ENCODE data around the gene MOV10L1. TPM values are rescaled to one million over a fixed set of nuclear protein-coding genes. Genes with fewer than 3 reads are reported as not detected.

Gene MOV10L1
- not detected in 2 replicates for total RNA-seq (2014; rRNA removed; shearing (Covaris generic); ENCODE audit: low replicate concordance)

DNA sequence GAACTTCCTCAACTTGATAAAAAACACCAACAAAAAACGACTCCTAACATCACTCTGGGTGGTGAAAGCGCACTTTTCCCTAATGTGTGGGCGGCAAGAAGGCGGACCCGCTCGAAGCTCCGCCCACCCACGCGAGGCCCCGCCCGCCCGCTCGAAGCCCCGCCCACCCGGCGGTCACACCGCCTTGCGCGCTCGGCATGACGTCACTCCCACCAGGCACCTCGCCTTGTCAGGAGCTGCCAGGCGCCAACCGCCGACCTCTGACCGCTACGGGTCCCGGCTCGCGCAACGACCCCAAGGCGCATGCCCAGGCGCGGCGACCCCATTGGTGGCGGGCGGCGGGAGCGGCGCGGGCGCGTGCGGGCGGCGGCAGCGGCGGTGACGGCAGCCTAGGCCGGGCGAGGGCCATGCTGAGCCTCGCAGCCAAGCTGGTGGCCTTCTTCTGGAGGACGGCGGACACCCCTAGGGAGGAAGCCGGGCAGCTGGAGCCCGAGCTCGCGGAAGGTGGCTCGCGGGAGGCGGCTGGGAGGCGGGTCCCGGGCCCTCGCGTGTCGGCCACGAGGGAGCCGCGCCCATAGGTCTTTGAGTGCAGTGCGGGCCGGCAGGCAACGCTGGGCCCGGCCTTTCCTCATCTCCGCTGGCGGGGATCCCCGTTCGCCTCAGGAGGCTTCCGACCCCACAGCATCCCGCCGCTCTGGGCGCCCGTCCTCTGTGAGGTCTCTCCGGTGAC is at the start of gene MOV10L1:
MOV10L1 (plus strand) TSS at position 325 of the 730 bp plus-strand sequence; CDS start at position 408, 83 bp downstream.
- DNase-seq: no peak
- Histone ChIP-seq H3K4me3 (no peak within 1 kb of the TSS), H3K36me3 (no peaks in the 10 kb centered on the region), H3K27me3 (no peaks in the 10 kb centered on the region), H3K9me3 (no peaks in the 10 kb centered on the region)

DNA sequence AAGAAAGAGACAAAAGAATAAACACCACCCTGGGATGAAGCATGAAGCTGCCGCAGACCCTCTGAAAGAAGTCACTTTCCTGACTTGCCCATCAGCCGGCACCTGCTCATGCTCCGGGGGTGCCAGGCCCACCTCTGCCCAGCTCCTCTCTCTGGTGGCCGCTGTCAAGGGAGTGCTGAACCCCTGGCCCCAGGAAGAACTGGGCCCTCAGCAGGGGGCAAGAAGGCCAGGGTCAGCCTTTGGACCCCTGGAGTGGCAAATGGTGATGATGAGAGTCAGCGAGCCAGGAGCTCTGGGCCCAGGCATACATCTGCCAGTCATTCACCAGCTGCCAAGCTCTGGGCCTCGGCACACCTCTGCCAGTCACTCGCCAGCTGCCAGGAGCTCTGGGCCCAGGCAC is 49.1 kb upstream of the MOV10L1 start:
- H3K9me3 ChIP-seq: no peaks in the 10 kb centered on the region; the same call in 1 of the 2 replicates
- H3K36me3 ChIP-seq: no peaks in the 10 kb centered on the region
- no peak overlapping the region for H3K4me3 ChIP-seq
- no peak for DNase-seq
- H3K27me3 ChIP-seq: no peaks in the 10 kb centered on the region

DNA sequence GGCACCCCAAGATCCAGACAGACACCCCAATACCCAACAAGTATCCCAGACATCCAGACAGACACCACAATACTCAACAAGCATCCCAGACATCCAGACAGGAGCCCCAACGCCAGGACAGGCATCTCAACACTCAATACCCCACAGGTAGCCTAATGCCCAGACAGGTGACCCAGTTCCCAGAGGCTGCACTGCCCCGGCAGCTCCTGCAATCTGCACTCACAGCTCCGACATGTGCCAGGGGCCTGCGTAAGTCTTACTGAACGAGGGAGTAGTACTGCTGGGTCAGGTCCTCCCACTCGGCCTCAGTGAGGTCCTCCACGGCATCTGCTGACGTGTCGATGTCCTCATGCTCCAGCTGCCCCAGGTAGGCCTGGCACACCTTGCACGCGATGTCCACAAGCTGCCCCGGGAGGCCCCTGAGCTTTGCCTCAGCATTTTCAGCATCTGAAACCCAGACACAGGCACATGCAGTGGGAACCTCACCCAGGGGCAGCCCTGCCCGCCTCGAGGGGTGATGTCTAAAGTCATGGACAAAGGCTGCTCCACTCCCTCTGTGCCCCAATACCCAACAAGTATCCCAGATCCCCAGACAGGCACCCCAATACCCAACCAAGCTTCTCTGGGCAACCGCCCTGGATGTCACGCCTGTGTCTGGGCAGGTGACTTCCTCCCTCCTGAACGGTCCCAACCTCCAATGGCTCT is 48.3 kb upstream of the MOV10L1 start:
- no peak overlapping the region for H3K4me3 ChIP-seq
- no peaks in the 10 kb centered on the region for H3K36me3 ChIP-seq
- H3K9me3 ChIP-seq: no peaks in the 10 kb centered on the region; the same call in 1 of the 2 replicates
- no peaks in the 10 kb centered on the region for H3K27me3 ChIP-seq
- no peak for DNase-seq

DNA sequence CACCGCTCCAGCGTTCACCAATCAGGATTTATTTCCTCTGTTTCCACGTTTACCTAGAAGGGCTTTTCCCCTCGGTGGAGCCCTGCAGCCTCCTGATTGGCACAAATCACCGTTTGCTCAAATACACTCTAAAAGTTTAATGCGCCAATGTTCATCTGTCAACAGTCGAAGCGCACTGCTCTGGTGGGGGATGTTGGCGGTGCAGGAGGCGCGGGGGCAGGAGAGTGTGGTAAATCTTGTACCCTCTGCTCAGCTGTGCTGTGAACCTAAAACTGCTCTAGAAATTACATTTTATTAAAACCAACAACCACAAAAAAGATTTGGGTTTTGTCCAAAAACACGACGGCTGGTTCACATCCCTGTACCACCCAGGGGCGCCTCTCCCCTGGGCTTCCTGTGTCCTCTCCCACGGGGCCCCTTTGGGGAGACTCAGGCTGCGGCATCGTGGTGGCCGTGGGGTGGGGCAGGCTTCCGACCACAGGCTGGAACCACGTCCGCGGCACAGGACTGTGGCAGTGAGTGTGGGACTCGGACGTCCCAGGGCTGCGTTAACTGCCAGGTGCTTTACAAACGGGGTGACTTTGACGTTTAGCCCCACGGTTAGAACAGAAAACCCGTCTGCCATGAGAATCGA is 45.2 kb upstream of the MOV10L1 start:
- no peaks in the 10 kb centered on the region for H3K36me3 ChIP-seq
- H3K9me3 ChIP-seq: no peaks in the 10 kb centered on the region; the same call in 1 of the 2 replicates
- no peak for DNase-seq

DNA sequence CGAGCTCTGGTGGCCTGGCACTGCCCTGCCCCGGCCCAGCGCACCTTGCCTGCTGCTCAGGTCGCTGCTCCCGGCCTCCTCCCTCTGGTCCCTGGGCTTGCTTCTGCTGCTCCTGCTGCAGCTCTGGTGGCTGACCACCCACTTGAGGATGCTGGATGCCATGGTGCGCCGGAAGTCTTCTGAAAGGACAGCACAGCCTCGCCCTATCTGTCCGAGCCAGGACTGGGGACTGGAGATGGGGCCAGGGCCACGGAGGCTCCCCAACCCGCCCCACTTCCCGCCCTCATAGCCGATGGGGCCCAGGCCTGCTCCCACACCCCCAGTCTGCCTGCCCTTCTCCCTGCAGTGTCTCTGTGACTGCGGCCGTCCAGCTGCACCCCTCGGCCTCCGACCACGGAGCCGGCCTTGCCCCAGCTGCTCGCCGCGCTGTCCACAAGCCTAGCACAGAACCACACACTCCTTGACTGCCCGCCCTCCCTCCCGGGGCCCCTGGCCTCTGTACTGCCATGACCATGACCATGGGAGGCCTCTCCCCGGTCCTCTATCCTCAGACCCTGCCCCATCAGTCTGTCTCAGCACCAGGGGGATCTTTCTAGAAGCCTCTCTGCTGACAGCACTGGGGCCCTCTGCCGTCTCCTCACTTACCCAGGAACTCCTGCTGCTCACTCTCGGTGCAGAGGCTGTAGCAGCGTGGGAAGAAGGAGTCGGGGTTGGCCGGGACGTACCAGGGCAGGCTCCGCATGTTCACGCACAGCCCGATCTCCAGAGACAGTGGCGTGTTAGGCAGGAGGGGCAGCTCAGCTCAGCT is 44.4 kb upstream of the MOV10L1 start:
- no peak overlapping the region for H3K4me3 ChIP-seq
- no peaks in the 10 kb centered on the region for H3K36me3 ChIP-seq
- no peaks in the 10 kb centered on the region; the same call in 1 of the 2 replicates for H3K9me3 ChIP-seq
- DNase-seq: no peak
- H3K27me3 ChIP-seq: no peaks in the 10 kb centered on the region

More for the DNA sequence above, 45.2 kb upstream of the MOV10L1 start:
- Histone ChIP-seq H3K4me3 (no peak overlapping the region), H3K27me3 (no peaks in the 10 kb centered on the region)

DNA sequence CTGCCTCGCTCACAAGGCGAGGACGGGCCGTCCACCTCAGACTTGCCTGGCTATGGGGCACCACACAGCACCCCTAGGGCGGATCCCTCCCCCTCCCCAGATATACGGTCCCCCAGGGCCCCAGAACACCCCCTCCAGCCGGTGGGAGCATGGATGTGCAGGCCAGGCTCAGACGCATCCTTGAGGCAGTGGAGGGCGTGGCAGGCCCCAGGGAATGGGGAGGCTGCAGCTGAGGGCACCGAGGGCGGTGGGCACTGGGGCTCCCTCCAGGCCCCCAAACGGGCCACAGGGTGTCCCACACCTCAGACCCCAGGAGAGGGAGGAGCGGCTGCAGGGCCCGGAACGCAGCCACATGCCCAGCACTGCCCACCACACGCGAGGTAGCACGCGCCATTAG is 43.8 kb upstream of the MOV10L1 start:
- Histone ChIP-seq H3K9me3 (no peaks in the 10 kb centered on the region; the same call in 1 of the 2 replicates), H3K36me3 (no peaks in the 10 kb centered on the region), H3K4me3 (no peak overlapping the region), H3K27me3 (no peaks in the 10 kb centered on the region)
- DNase-seq: no peak

DNA sequence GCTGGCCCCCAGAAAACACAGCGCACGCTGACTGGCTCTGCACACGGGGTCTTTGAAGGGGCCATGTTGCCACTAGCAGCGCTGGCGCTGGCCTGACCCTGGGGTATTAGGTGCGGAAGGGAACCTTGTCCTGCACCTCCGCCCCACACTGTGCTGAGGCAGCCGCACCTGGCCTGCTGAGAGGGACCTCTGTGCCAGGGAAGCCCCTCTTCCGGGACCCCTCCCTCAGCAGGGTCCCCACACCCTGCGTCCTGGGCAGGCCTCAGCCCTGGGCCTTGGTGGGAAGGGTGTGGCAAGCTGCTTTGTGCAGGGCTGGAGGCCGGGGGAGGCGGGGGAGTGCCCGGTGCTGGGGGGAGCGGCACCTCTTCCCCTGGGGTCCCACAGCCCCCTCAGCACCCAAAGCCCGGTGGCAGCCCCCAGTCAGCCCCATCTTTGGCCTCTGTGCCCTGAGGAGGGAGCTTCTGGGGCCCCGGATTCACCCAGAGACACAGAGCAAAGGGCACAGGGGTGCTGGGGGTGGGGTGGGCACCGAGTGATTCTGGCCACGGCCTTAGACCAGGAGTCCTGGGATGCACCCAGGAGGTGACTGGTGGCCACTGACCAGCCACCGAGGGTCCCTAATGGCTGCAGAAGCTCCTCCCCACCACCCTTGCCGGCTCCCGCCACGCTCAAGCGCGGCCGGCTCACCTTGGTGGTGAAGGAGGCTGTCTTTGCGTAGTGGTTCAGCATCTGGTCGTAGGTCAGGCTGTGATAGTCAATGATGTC is 43.1 kb upstream of the MOV10L1 start:
- Histone ChIP-seq H3K36me3 (no peaks in the 10 kb centered on the region), H3K9me3 (no peaks in the 10 kb centered on the region; the same call in 1 of the 2 replicates), H3K4me3 (no peak overlapping the region), H3K27me3 (no peaks in the 10 kb centered on the region)
- no peak for DNase-seq

DNA sequence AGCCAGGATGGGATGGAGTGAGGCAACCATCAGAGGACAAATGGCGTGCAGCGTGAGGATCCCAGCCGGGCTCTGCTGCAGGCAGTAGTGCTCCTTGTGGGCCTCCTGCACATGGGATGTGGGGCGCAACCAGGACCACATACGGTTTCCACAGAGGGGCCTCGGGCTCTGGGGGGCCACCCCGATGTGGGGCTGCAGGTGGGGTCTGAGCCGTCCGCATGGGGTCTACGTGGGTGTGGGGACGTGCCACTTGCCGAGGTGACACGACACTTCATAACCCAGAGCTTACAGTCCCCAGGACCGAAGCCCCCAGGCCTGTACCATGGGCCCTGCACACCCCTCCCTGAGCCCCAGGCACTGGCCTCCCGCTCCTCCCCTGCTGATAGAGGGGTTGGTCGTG is 42.5 kb upstream of the MOV10L1 start:
- Histone ChIP-seq H3K27me3 (no peaks in the 10 kb centered on the region; the same call in 1 of the 2 replicates), H3K4me3 (no peak overlapping the region), H3K9me3 (no peaks in the 10 kb centered on the region), H3K36me3 (no peaks in the 10 kb centered on the region)
- DNase-seq: no peak

DNA sequence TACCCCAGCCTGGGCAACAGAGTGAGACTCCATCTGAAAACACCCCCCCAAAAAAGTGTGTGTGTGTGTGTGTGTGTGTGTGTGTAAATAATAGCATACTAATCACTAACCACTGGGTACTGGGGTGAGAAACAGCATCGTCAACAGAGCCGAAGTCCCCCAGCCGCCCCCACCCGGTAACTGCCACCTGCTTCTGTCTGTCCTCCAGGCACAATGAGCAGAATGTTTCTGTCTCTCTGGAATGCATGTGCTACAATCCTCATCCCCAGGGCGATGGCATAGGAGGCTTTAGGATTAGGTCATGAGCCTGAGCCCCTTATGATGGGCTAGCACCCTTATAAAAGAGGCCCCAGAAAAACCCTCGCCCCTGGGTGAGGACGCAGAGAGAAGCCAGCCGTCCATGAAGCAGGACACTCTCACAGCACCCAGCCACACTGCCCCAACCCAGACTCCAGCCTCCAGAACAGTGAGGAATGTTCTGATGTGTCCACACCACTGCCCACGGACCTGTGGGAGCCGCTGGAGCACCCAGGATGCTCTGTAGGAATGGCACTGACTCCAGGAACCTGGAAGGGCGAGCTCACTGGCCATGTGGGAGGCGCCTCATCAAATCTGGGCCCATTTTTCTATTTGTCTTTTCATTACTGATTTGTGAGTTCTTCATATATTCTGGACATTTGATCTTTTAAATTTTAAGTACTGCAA is 41.6 kb upstream of the MOV10L1 start:
- no peak for DNase-seq
- H3K4me3 ChIP-seq: no peak overlapping the region
- H3K9me3 ChIP-seq: no peaks in the 10 kb centered on the region
- no peaks in the 10 kb centered on the region for H3K36me3 ChIP-seq
- H3K27me3 ChIP-seq: no peaks in the 10 kb centered on the region; the same call in 1 of the 2 replicates

DNA sequence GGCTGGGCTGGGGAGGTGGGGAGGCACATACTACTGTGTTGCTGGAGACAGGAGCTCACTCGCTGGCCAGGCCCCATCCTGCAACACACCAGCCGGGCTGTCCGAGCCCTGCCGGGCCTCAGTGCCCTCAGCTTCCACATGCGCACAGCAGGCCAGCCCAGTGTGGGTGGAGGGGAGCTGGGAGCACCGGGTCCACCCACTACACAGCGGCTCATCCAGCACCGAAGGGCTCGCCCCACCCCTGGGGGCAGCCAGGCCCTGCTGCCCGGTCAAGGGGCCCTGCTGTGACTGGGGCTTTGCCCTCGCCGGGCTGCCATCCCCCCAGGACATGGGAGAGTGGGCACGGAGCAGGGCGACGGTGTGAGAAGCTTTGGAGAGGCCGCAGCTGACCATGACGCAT is 41.0 kb upstream of the MOV10L1 start:
- DNase-seq: no peak
- no peaks in the 10 kb centered on the region for H3K36me3 ChIP-seq
- H3K4me3 ChIP-seq: no peak overlapping the region
- peaks cover 3% of the 10 kb centered on the region; the same call in 1 of the 2 replicates for H3K9me3 ChIP-seq
- H3K27me3 ChIP-seq: no peaks in the 10 kb centered on the region; the same call in 1 of the 2 replicates

DNA sequence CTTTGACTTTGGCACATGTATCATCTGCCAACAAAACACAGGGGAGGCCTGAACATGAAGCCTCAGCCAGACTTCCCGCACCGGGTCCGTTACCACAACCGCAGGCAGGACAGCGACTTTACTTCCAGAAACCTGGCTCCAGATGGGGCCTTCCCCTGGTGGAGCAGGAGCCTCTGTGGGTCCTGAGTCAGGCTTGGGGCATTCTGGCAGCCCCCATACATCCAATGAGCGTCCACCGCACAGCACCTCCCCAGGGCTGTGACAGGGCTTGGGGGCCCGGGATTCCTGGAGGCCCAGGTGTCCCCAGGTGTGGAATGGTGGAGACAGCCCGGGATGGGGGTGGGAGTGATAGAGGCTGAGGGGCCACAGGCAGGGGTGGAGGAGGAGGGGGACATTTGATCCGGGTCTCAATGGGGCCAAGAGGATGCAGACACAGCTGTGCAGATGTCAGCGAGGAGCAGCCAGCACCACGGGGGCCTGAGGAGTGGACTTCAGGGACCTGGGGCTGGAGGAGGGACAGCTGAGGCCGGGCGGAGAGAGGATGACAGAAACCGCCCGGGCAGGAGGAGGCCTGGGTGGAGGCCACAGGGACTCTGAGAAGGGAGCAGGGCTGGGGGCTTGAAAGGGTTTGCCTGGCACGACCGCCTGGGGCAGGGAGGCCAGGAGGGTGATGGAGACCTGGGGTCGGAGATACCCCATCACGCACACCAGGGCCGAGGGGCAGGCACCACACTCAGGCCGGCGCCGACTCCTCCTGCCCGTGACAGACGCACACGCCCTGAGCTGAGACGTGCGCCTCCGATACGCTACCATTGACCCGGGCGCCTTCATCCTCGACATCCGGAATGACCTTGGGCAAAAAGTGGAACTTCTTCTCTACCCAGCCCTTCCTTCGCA is 40.3 kb upstream of the MOV10L1 start:
- H3K9me3 ChIP-seq: peaks cover 3% of the 10 kb centered on the region; the same call in 1 of the 2 replicates
- no peaks in the 10 kb centered on the region; the same call in 1 of the 2 replicates for H3K27me3 ChIP-seq
- H3K4me3 ChIP-seq: no peak overlapping the region

DNA sequence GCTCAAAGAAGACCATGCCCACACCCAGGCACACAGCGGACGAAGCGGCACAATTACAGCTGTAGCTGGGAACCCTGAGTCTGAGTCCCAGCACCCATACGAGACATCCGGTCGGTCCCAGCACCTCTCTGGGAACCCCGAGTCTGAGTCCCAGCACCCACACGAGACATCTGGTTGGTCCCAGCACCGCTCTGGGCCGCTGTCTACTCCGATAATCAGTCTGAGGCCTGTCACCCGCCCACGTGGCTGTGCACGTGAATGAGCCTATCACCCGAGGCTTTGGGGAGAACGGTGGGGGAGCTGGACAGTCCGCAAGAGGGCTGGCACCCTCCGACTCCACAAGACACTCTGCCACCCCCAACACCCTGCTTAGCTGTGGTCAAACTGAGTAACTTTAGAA is 37.9 kb upstream of the MOV10L1 start:
- Histone ChIP-seq H3K36me3 (no peaks in the 10 kb centered on the region), H3K4me3 (no peak overlapping the region), H3K27me3 (no peaks in the 10 kb centered on the region; the same call in 1 of the 2 replicates), H3K9me3 (peaks cover 3% of the 10 kb centered on the region; the same call in 1 of the 2 replicates)
- no peak for DNase-seq

More for the DNA sequence above, 40.3 kb upstream of the MOV10L1 start:
- no peaks in the 10 kb centered on the region for H3K36me3 ChIP-seq
- no peak for DNase-seq

DNA sequence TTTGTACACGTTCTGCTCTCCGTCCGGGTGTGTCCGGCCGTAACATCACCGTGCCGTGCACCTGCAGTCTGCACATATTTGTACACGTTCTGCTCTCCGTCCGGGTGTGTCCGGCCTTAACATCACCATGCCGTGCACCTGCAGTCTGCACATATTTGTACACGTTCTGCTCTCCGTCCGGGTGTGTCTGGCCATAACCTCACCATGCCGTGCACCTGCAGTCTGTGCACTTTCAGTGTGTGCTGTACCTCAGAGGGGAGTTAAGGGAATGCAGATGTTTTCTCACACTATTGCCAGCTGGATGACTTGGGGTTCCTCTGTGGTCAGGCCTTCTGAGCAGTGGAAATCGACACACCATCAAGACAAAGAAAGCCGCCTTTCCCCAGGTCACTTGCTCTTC is 35.9 kb upstream of the MOV10L1 start:
- Histone ChIP-seq H3K27me3 (no peaks in the 10 kb centered on the region; the same call in 1 of the 2 replicates), H3K36me3 (no peaks in the 10 kb centered on the region), H3K4me3 (no peak overlapping the region), H3K9me3 (peaks cover 3% of the 10 kb centered on the region; the same call in 1 of the 2 replicates)
- DNase-seq: no peak

Data from MG63 (cell line).